IPS-15b (cell line): ENCODE measurements around the gene HAPLN3.

Experiments
- H3K27me3 ChIP-seq: one replicate; pipeline ENCODE4 v1.6.1; 2013; ENCODE audit warnings: low read length; ENCODE audit not compliant: control insufficient read depth, insufficient read depth
- H3K36me3 ChIP-seq: one replicate; pipeline ENCODE4 v1.6.1; 2013; ENCODE audit warnings: low read length; ENCODE audit not compliant: control insufficient read depth, insufficient read depth
- H3K4me1 ChIP-seq: one replicate; pipeline ENCODE4 v1.6.1; 2013; ENCODE audit warnings: mild to moderate bottlenecking, low read length; ENCODE audit not compliant: control insufficient read depth, insufficient read depth
- H3K4me3 ChIP-seq: one replicate; pipeline ENCODE4 v1.5.1; 2013; ENCODE audit warnings: low read depth, low read length
- H3K9ac ChIP-seq: one replicate; pipeline ENCODE4 v1.6.1; 2013; ENCODE audit warnings: low read depth, mild to moderate bottlenecking, low read length
- H3K9me3 ChIP-seq: one replicate; pipeline ENCODE4 v1.6.1; 2013; ENCODE audit warnings: mild to moderate bottlenecking, low read length; ENCODE audit not compliant: control insufficient read depth, insufficient read depth

The HAPLN3 gene

DNA sequence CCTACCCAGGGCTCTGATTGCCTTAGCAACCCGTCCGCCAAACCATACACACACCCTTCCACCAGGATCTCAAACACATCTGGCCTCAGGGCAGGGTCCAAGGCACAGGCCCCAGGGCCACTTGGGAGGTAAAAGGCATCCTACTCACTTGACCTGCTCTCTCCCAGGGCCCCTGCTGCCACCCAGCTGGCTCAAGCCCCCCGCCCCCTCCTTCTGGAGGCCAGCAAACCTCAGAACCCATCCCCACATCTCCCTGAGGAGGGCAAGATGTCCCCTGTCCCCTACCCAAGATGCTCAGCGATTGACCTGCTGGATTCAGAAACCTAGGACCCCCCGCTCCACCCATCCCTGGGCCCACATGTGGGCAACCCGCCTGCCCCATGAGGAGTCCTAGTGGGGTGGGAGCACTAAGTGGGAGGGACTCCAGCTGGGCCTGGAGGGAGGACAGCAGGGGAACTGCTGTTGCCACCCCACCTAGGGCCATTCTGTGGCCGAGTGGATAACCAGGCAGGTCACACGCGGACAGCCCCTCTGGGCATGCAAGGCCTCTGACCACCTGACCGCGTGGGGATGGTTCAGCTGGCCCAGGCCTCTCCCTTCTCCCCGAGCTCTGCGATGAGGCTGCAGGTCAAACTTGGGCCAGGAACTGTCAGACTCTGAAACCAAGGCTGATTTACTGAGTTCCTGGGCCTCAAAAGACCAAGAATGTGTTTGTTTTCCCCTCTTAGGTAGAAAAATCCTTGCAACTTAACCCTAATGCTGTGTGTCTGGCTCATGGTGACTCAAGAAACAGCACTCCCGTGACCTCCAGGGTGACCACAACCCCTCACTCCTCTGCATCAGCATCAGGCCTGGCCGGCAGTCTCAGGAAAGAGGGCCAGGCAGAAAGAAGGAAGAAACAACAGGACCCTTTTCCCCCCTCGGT, 13.6 kb upstream of the HAPLN3 start:
- Histone ChIP-seq H3K4me3 (peak overlapping the region; percentile 26), H3K27me3 (no peaks in the 10 kb centered on the region), H3K36me3 (peaks cover 67% of the 10 kb centered on the region), H3K4me1 (peaks cover 4% of the 10 kb centered on the region), H3K9ac (no peak overlapping the region), H3K9me3 (no peaks in the 10 kb centered on the region)

DNA sequence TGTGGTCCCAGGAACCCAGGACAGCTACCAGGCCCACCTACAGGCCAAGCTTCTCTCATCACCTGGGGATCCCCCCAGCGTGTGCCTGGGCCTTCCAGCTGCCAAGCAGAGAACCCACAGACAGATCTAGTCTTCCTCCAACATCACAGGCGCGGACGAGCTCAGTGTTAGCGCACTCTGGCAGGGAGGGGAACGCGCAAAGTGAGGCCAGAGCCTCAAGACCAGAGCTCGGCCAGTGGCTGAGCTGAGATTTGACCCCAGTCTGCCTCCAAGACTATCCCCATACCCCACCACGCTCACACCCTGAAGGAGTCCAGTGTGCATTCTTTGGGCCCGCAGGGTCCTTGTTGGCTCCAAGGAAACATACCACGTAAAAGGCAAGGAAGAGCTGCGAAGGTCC, 12.8 kb upstream of the HAPLN3 start:
- Histone ChIP-seq H3K36me3 (peaks cover 75% of the 10 kb centered on the region), H3K4me1 (peaks cover 4% of the 10 kb centered on the region), H3K9me3 (no peaks in the 10 kb centered on the region), H3K9ac (no peak overlapping the region), H3K27me3 (no peaks in the 10 kb centered on the region), H3K4me3 (no peak overlapping the region)

DNA sequence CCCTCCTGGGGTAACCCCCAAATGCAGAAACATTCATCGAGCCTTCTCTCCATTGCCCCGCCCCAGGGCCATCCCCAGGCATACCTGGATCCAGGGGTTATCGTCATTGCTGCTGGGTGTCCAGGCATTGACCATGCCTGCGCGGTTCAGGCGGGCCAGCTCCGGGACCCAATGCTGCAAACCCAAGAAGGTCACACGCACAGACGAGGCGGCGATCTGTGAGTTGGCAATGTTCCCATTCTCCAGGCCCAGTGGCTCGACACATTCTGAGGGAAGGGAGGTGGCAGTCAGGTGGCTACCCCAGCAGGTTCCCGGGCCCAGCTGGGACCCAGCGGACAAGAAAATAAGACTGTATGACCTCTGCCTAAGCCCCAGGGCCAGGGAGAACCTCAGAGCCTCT, 11.8 kb upstream of the HAPLN3 start:
- no peak overlapping the region for H3K9ac ChIP-seq
- peaks cover 85% of the 10 kb centered on the region for H3K36me3 ChIP-seq
- H3K27me3 ChIP-seq = no peaks in the 10 kb centered on the region
- H3K4me1 ChIP-seq = peaks cover 4% of the 10 kb centered on the region
- H3K4me3 ChIP-seq = no peak overlapping the region
- H3K9me3 ChIP-seq = no peaks in the 10 kb centered on the region

- Histone ChIP-seq H3K27me3 (no peaks in the 10 kb centered on the region), H3K4me1 (peaks cover 4% of the 10 kb centered on the region), H3K9me3 (no peaks in the 10 kb centered on the region), H3K36me3 (peaks cover 91% of the 10 kb centered on the region), H3K9ac (no peak overlapping the region), H3K4me3 (no peak overlapping the region)
Observed at GRCh38 chr15:88906551-88906950, 11.2 kb upstream of the HAPLN3 start.

DNA sequence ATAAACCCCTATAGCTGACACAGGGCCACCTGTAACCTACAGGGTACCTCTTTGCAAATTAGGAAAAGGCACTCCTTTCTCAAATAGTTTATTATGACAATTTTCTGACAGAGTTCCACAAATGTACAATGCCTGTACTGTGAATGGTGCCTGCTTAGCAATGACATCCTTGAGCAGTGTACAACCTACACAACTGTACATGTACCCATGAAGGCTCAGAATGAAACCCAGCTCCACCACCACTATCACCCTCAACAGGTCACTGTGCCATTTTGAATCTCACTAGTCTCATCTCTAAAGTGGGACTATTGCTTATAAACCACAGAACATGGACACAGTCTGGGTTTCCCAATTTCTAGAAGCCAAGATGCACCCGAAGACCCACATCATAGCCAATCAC, 10.8 kb upstream of the HAPLN3 start:
- H3K4me3 ChIP-seq = no peak overlapping the region
- no peak overlapping the region for H3K9ac ChIP-seq
- H3K36me3 ChIP-seq = peaks cover 93% of the 10 kb centered on the region
- peaks cover 4% of the 10 kb centered on the region for H3K4me1 ChIP-seq
- no peaks in the 10 kb centered on the region for H3K9me3 ChIP-seq
- H3K27me3 ChIP-seq = no peaks in the 10 kb centered on the region

GRCh38 chr15:88905576-88905975, 10.2 kb upstream of the HAPLN3 start:
- Histone ChIP-seq H3K4me1 (no peaks in the 10 kb centered on the region), H3K36me3 (peaks cover 93% of the 10 kb centered on the region), H3K9me3 (no peaks in the 10 kb centered on the region), H3K27me3 (no peaks in the 10 kb centered on the region), H3K9ac (no peak overlapping the region), H3K4me3 (no peak overlapping the region)

DNA sequence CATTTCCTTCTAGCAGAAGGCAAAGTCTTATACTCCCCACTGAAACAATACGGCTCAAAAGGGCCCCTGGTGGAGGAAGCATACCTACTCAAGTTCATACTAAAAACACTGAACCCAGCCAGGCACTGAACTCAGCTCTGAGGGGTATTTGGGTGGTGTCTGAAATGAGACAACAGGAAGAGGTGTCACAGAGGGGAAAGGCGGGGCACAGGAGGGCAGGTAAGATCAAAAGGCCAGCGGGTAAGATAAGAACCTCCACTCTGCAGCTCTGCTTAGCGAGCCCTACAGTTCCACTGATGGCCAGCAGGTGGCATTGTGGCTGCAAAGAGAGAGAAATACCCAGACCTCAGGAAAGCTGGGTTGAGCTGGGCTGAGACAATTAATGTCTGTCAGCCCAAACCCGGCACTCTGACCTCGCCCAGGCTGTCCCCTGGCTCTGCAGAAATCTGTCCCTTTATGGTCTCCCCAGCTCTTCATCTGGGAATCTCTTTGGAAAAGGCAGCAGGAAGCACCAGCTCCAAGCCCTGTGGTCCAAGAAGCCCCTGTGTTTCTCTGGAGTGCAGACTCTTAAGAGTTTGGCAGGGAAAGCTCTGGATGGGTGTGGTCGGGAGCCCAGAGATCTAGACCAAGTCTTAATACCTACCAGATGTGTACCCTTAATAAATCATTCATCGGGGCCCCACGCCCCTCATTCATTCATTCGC, 9.4 kb upstream of the HAPLN3 start:
- no peaks in the 10 kb centered on the region for H3K4me1 ChIP-seq
- H3K27me3 ChIP-seq = no peaks in the 10 kb centered on the region
- H3K9me3 ChIP-seq = no peaks in the 10 kb centered on the region
- no peak overlapping the region for H3K9ac ChIP-seq
- no peak overlapping the region for H3K4me3 ChIP-seq
- H3K36me3 ChIP-seq = peaks cover 91% of the 10 kb centered on the region

DNA sequence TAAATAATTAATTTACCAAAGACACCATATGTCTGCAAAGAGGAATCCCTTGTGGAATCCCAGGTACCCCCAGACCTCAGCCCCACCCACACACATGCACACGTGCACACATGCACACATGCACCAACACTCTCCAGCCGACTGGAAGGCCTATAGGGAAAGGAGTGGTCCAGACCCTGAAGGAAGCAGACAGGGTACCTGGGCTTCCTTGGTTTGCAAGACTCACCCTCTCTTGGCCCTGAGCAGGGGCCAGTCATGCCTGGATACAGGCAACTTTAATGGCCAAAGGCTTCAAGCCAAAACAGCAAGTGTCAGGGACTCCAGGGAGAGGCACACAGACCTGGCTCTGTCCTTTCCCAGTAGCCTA, 8.9 kb upstream of the HAPLN3 start:
- no peaks in the 10 kb centered on the region for H3K9me3 ChIP-seq
- H3K36me3 ChIP-seq = peaks cover 89% of the 10 kb centered on the region
- no peak overlapping the region for H3K9ac ChIP-seq
- no peaks in the 10 kb centered on the region for H3K27me3 ChIP-seq
- no peak overlapping the region for H3K4me3 ChIP-seq
- no peaks in the 10 kb centered on the region for H3K4me1 ChIP-seq

- Histone ChIP-seq H3K4me1 (peaks cover 3% of the 10 kb centered on the region), H3K36me3 (peaks cover 81% of the 10 kb centered on the region), H3K27me3 (no peaks in the 10 kb centered on the region), H3K9ac (no peak overlapping the region), H3K4me3 (no peak overlapping the region), H3K9me3 (no peaks in the 10 kb centered on the region)
Observed at GRCh38 chr15:88902846-88903245, 7.5 kb upstream of the HAPLN3 start.

GRCh38 chr15:88902221-88902835, 7.0 kb upstream of the HAPLN3 start:
- peaks cover 7% of the 10 kb centered on the region for H3K4me1 ChIP-seq
- no peaks in the 10 kb centered on the region for H3K27me3 ChIP-seq
- no peaks in the 10 kb centered on the region for H3K9me3 ChIP-seq
- no peak overlapping the region for H3K9ac ChIP-seq
- peaks cover 77% of the 10 kb centered on the region for H3K36me3 ChIP-seq
- H3K4me3 ChIP-seq = no peak overlapping the region

GRCh38 chr15:88901508-88902220, 6.3 kb upstream of the HAPLN3 start:
- H3K4me1 ChIP-seq = peaks cover 13% of the 10 kb centered on the region
- no peak overlapping the region for H3K4me3 ChIP-seq
- H3K36me3 ChIP-seq = peaks cover 74% of the 10 kb centered on the region
- H3K9me3 ChIP-seq = no peaks in the 10 kb centered on the region
- peaks cover under 1% of the 10 kb centered on the region for H3K27me3 ChIP-seq
- H3K9ac ChIP-seq = no peak overlapping the region
